ACC112 (cell line): Measurements from ENCODE around the gene LY9.

Source experiments
- H2AFZ ChIP-seq: fragments of 200-600 bp; sonication (generic); one replicate; pipeline ENCODE4 v1.6.0; 2017; ENCODE audit warnings: antibody characterized with exemption, low read length; ENCODE audit not compliant: unreplicated experiment
- H3K27ac ChIP-seq: fragments of 200-600 bp; sonication (generic); 2 replicates; pipeline ENCODE4 v1.5.1; 2014; ENCODE audit warnings: low read depth, mild to moderate bottlenecking, antibody characterized with exemption, low read length, moderate library complexity
- H3K27me3 ChIP-seq: fragments of 200-600 bp; sonication (generic); 2 replicates; pipeline ENCODE4 v1.6.1; 2014; ENCODE audit warnings: mild to moderate bottlenecking, antibody characterized with exemption, low read length, moderate library complexity, mixed read lengths; ENCODE audit not compliant: insufficient read depth
- H3K36me3 ChIP-seq: fragments of 200-600 bp; sonication (generic); 2 replicates; pipeline ENCODE4 v1.6.1; 2016; ENCODE audit warnings: mild to moderate bottlenecking, antibody characterized with exemption, low read length, moderate library complexity, mixed read lengths; ENCODE audit not compliant: insufficient read depth
- H3K4me1 ChIP-seq: fragments of 200-600 bp; sonication (generic); one replicate; pipeline ENCODE4 v1.6.1; 2016; ENCODE audit warnings: low read length, mixed read lengths; ENCODE audit not compliant: insufficient read depth, unreplicated experiment, control insufficient read depth
- H3K4me3 ChIP-seq: fragments of 200-600 bp; sonication (generic); 2 replicates; pipeline ENCODE4 v1.5.1; 2014; ENCODE audit warnings: mild to moderate bottlenecking, low read depth, low read length
- H3K79me2 ChIP-seq: fragments of 200-600 bp; sonication (generic); one replicate; pipeline ENCODE4 v1.6.0; 2016; ENCODE audit warnings: low read length; ENCODE audit not compliant: control insufficient read depth, unreplicated experiment, insufficient read depth

The LY9 gene

DNA sequence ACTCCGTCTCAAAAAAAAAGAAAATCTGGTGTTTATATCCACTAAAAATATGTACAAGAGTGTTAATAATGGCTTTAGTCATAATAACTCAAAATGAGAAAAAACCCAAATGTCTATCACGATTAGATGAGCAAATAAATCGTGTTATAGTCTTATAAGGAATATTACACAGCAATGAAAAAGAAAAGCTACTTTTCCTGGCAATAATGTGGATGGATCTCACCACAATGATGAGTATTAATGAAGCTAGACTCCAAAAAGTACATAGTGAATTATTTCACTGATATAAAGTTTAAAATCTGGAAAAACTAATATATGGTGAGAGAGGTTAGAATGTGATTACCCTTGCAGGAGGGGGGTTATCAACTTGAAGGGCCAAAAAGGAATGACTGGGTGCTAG lies 57.0 kb downstream of the LY9 start:
- Histone ChIP-seq H3K36me3 (no peaks in the 10 kb centered on the region), H3K79me2 (no peaks in the 10 kb centered on the region), H3K4me1 (no peaks in the 10 kb centered on the region), H3K27ac (no peak overlapping the region), H2AFZ (no peak overlapping the region), H3K4me3 (no peak overlapping the region), H3K27me3 (peaks cover 20% of the 10 kb centered on the region)

GRCh38 chr1:160853754-160854153 lies 57.8 kb downstream of the LY9 start:
- Histone ChIP-seq H3K4me3 (no peak overlapping the region), H3K4me1 (no peaks in the 10 kb centered on the region), H3K79me2 (no peaks in the 10 kb centered on the region), H3K27ac (no peak overlapping the region), H3K36me3 (no peaks in the 10 kb centered on the region), H2AFZ (no peak overlapping the region), H3K27me3 (peaks cover 20% of the 10 kb centered on the region)

GRCh38 chr1:160855181-160855981 lies 59.4 kb downstream of the LY9 start:
- Histone ChIP-seq H3K27me3 (peaks cover 20% of the 10 kb centered on the region), H3K4me1 (no peaks in the 10 kb centered on the region), H3K79me2 (no peaks in the 10 kb centered on the region), H3K27ac (no peak overlapping the region), H3K36me3 (no peaks in the 10 kb centered on the region), H2AFZ (no peak overlapping the region), H3K4me3 (no peak overlapping the region)

- Histone ChIP-seq H3K4me1 (no peaks in the 10 kb centered on the region), H3K36me3 (no peaks in the 10 kb centered on the region), H3K27me3 (peaks cover 19% of the 10 kb centered on the region), H3K27ac (no peak overlapping the region), H3K4me3 (no peak overlapping the region), H3K79me2 (no peaks in the 10 kb centered on the region), H2AFZ (no peak overlapping the region)
Measured at GRCh38 chr1:160858097-160858496, 62.1 kb downstream of the LY9 start.

DNA sequence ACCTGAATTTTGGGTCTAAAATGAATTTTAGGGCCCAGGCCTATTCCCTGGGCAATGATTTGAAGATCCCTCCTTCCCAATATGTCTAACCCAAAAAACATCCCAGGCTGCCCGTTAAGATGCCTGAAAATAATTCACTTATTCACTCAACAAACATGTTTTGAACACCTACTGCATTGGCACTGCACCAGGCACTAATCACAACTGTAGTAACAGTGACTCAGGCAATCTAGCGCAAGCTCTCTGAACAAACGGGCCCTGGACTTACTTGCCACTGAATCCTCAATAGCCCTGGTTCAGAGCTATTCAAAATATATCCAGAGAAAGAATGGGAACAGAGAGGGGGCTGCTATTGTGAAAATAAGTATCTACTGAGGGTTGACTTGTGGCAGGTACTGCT lies 62.5 kb downstream of the LY9 start:
- Histone ChIP-seq H3K4me3 (no peak overlapping the region), H3K36me3 (no peaks in the 10 kb centered on the region), H3K79me2 (no peaks in the 10 kb centered on the region), H2AFZ (no peak overlapping the region), H3K27ac (no peak overlapping the region), H3K27me3 (peaks cover 18% of the 10 kb centered on the region), H3K4me1 (no peaks in the 10 kb centered on the region)

DNA sequence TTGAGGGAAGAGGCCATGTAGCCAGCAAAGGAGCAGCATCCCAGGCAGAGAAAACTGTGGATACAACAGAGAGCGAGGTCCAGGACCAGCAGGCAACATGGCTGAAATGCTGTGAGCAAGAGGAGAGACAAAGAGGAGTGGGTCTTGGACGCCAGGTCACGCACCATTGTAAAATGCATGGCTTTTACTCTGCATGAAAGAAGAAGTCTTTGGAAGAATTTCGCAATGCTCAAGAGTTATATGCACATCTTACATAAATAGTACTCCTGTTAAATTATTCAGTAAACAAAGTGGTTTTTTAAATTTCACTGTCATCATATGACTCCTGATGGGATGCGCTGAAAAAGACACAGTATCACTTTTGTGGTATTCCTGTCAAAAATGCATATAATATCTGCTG lies 63.2 kb downstream of the LY9 start:
- no peaks in the 10 kb centered on the region for H3K4me1 ChIP-seq
- H3K79me2 ChIP-seq: no peaks in the 10 kb centered on the region
- H3K27me3 ChIP-seq: peaks cover 23% of the 10 kb centered on the region
- H3K27ac ChIP-seq: no peak overlapping the region
- H2AFZ ChIP-seq: no peak overlapping the region
- no peaks in the 10 kb centered on the region for H3K36me3 ChIP-seq
- H3K4me3 ChIP-seq: no peak overlapping the region

GRCh38 chr1:160860840-160861505 lies 65.0 kb downstream of the LY9 start:
- H3K27me3 ChIP-seq: peaks cover 26% of the 10 kb centered on the region
- H3K79me2 ChIP-seq: no peaks in the 10 kb centered on the region

GRCh38 chr1:160862203-160863060 lies 66.5 kb downstream of the LY9 start, which contains the start of gene CD244:
CD244 (minus strand) TSS chr1:160862887; CDS start chr1:160862677, 210 bp downstream.
- Histone ChIP-seq H3K36me3 (no peaks in the 10 kb centered on the region), H3K4me3 (no peak within 1 kb of the TSS), H2AFZ (no peak within 1 kb of the TSS), H3K27ac (no peak within 1 kb of the TSS), H3K79me2 (no peaks in the 10 kb centered on the region), H3K4me1 (no peaks in the 10 kb centered on the region), H3K27me3 (peaks cover 25% of the 10 kb centered on the region)

More at GRCh38 chr1:160860840-160861505, 65.0 kb downstream of the LY9 start:
- no peak overlapping the region for H3K27ac ChIP-seq
- H3K4me1 ChIP-seq: no peaks in the 10 kb centered on the region
- no peaks in the 10 kb centered on the region for H3K36me3 ChIP-seq
- H2AFZ ChIP-seq: no peak overlapping the region
- no peak overlapping the region for H3K4me3 ChIP-seq

DNA sequence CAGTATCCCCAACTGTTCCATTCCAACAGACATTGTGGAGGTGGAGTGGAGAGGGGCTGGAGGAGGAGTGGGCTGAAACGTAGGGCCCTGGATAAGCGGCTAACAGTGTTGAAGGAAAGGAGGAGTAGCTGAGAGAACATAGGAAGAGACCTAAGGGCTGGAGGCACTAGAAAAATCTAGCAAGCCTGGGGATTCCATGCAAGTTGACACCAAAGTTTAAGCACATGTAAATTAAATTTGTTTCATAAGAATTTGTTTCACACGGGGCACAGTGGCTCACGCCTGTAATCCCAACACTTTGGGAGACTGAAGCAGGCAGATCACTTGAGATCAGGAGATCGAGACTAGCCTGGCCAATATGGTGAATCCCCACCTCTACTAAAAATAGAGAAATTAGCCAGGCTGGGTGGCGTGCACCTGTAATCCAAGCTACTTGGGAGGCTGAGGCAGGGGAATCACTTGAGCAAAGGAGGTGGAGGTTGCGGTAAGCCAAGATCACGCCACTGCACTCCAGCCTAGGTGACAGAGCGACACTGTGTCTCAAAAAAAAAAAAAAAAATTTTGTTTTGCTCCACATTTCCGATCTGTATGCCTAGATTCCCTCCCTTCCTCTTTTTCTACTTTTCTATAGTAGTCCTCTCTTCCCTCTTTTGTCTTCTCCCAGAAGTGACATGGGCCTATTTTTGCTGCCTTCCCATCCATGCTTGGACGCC lies 67.2 kb downstream of the LY9 start:
- peaks cover 25% of the 10 kb centered on the region for H3K27me3 ChIP-seq
- no peak overlapping the region for H3K4me3 ChIP-seq
- H3K36me3 ChIP-seq: no peaks in the 10 kb centered on the region
- H3K27ac ChIP-seq: no peak overlapping the region
- no peak overlapping the region for H2AFZ ChIP-seq
- no peaks in the 10 kb centered on the region for H3K79me2 ChIP-seq
- no peaks in the 10 kb centered on the region for H3K4me1 ChIP-seq

DNA sequence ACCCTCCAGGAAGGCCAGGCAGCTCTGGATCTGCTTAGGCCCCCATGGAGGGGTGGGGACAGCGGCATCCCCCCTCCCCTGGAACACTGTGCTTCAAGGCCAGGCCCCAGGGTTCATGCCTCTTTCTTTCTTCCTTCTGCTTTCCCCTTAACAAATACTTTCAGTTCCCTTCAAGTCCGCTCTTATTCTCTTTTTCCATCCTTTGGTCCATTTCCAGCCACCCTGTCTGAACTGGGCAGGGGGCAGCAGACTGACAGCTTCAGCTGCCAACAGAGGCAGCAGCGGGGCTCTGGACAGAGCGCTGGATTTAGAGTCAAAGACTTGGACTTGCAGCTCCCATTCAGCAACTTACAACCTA lies 67.8 kb downstream of the LY9 start:
- H3K27ac ChIP-seq: no peak overlapping the region
- H3K4me3 ChIP-seq: no peak overlapping the region
- no peaks in the 10 kb centered on the region for H3K79me2 ChIP-seq
- H3K4me1 ChIP-seq: no peaks in the 10 kb centered on the region
- no peak overlapping the region for H2AFZ ChIP-seq
- H3K36me3 ChIP-seq: no peaks in the 10 kb centered on the region
- H3K27me3 ChIP-seq: peaks cover 25% of the 10 kb centered on the region
